ENCODE data around the gene MTHFR.

DNA sequence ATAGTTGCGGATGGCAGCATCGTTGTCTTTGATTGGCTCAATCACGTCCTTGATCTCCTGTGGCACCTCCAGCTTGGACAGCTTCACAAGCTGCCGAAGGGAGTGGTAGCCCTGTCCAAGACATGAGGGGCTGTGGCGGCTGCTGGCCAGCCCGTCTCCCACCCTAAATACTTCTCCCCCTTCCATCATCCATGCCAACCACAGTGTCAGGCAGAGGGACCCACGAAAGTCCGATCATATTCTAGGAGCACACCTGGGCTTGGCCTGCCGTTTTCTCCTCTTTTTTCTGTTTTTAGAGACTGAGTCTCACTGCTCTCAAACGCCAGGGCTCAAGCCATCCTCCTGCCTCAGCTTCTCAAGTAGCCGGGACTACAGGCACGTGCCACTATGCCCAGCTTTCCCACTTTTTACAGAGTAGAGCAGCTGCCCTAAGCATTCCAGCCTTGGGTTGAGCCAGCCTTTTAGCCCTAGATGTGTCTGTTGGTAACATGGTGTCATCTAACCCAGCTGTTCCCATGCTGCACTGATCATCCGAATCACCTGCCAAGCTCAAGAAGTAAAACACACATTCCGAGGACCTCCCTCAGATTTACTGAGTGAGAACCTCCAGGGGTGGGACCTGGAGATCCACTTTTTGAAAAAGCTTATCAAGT is 10.4 kb downstream of the MTHFR start:
- TF ChIP-seq, protein P1, sequence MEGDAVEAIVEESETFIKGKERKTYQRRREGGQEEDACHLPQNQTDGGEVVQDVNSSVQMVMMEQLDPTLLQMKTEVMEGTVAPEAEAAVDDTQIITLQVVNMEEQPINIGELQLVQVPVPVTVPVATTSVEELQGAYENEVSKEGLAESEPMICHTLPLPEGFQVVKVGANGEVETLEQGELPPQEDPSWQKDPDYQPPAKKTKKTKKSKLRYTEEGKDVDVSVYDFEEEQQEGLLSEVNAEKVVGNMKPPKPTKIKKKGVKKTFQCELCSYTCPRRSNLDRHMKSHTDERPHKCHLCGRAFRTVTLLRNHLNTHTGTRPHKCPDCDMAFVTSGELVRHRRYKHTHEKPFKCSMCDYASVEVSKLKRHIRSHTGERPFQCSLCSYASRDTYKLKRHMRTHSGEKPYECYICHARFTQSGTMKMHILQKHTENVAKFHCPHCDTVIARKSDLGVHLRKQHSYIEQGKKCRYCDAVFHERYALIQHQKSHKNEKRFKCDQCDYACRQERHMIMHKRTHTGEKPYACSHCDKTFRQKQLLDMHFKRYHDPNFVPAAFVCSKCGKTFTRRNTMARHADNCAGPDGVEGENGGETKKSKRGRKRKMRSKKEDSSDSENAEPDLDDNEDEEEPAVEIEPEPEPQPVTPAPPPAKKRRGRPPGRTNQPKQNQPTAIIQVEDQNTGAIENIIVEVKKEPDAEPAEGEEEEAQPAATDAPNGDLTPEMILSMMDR (IDR thresholded peaks at IDR 0.05) = no peak
- no peak for TF ChIP-seq POLR2A (IDR thresholded peaks at IDR 0.05)

Measured in adrenal gland (tissue), 5 donors.